HepG2 (cell line): ENCODE data around the gene RHOD. TPM values are rescaled to one million over a fixed set of nuclear protein-coding genes. Genes with fewer than 3 reads are reported as not detected.

Experiments
- ATAC-seq: fragments of 200-7000 bp; cut with Tn5 transposase; 3 replicates; pipeline ENCODE4 v1.9.1; 2020; ENCODE audit warnings: mild to moderate bottlenecking, moderate library complexity
- BruUV-seq: library from RNA; stranded (reverse); fragments of 400-500 nt; replicated peaks from 2 replicates; lab custom pipeline; 2021; lab: Mats Ljungman, UMichigan
- CTCF ChIA-PET: fragments of 300-600 bp; formaldehyde crosslinking; extraction: SDS; loops from one replicate; lab custom pipeline; 2021; ENCODE audit warnings: low total read pairs, inconsistent platforms, low intra/inter-chr PET ratio; lab: Yijun Ruan, JAX
- POLR2A ChIA-PET: fragments of 350-600 bp; sonication (Branson Sonifier 250); formaldehyde crosslinking; loops from one replicate; lab custom pipeline; 2020; ENCODE audit warnings: antibody characterized with exemption, inconsistent platforms; lab: Yijun Ruan, JAX
- DNase-seq: peaks from one replicate; pipeline ENCODE4 v3.0.0-alpha.2; 2015; ENCODE audit warnings: low spot score
- FAIRE-seq: peaks from 3 replicates; lab custom pipeline; 2011; peaks lifted over from hg19 to GRCh38; lab: Jason Lieb, UNC
- H2AFZ ChIP-seq: one replicate; pipeline ENCODE4 v1.6.1; 2011; ENCODE audit warnings: low read length, inconsistent platforms
- H3K27ac ChIP-seq: fragments of 300-600 bp; 3 replicates; pipeline ENCODE4 v1.8.0; 2011; ENCODE audit warnings: mixed run types, mild to moderate bottlenecking, mixed read lengths, low read length, inconsistent platforms; ENCODE audit not compliant: insufficient read depth; ENCODE audit errors: extremely low read length
- H3K27me3 ChIP-seq, 2 experiments: fragments of 200-600 bp in 1 of 2; 2 replicates in 1 of 2; 3 replicates in 1 of 2; pipeline versions ENCODE4 v1.6.0 to v1.8.0; 2011; ENCODE audit warnings: low read length in 2 of 2, mild to moderate bottlenecking in 2 of 2, moderate library complexity in 2 of 2, inconsistent platforms in 1 of 2; ENCODE audit not compliant: insufficient read depth in 2 of 2, control insufficient read depth in 1 of 2
- H3K36me3 ChIP-seq, 2 experiments: fragments of 200-600 bp in 1 of 2; replicated peaks in 1 of 2; 2 replicates in 1 of 2; 3 replicates in 1 of 2; pipeline versions ENCODE4 v1.5.1 to v1.8.0; 2011; ENCODE audit warnings: low read length in 2 of 2, inconsistent platforms in 1 of 2; ENCODE audit not compliant: insufficient read depth in 2 of 2, control insufficient read depth in 1 of 2
- H3K4me1 ChIP-seq: 2 replicates; pipeline ENCODE4 v1.5.1; 2012; ENCODE audit warnings: low read length, inconsistent platforms; ENCODE audit not compliant: insufficient read depth
- H3K4me2 ChIP-seq: 2 replicates; pipeline ENCODE4 v1.6.0; 2011; ENCODE audit warnings: low read depth, low read length, inconsistent platforms
- H3K4me3 ChIP-seq, 3 experiments: fragments of 200-600 bp in 1 of 3; sonication (generic), shearing (Covaris generic) in 1 of 3; replicated peaks in 1 of 3; 2 replicates each; pipeline ENCODE4 v1.5.1; 2011 to 2016; ENCODE audit warnings: low read length in 3 of 3, inconsistent platforms in 2 of 3, low read depth in 2 of 3, mild to moderate bottlenecking in 2 of 3, control low read depth in 1 of 3, mixed read lengths in 1 of 3; ENCODE audit not compliant: insufficient read depth in 1 of 3
- H3K79me2 ChIP-seq: one replicate; pipeline ENCODE4 v1.6.1; 2011; ENCODE audit warnings: low read length, inconsistent platforms; ENCODE audit not compliant: insufficient read depth
- H3K9ac ChIP-seq: 2 replicates; pipeline ENCODE4 v1.6.0; 2011; ENCODE audit warnings: mild to moderate bottlenecking, low read depth, low read length, inconsistent platforms; ENCODE audit not compliant: insufficient read depth
- H3K9me3 ChIP-seq: 2 replicates; pipeline ENCODE4 v1.5.1; 2012; ENCODE audit warnings: mild to moderate bottlenecking, low read length
- H4K20me1 ChIP-seq: 2 replicates; pipeline ENCODE4 v1.6.0; 2011; ENCODE audit warnings: inconsistent platforms, mild to moderate bottlenecking, low read length, moderate library complexity; ENCODE audit not compliant: insufficient read depth
- FOSL2 ChIP-seq: sonication (generic); formaldehyde crosslinking; IDR thresholded peaks from 2 replicates; pipeline ENCODE4 v1.4.0; 2020; ENCODE audit warnings: missing genetic modification reagents
- FOXM1 ChIP-seq: sonication (generic); formaldehyde crosslinking; IDR thresholded peaks from 2 replicates; pipeline ENCODE4 v1.5.0; 2020; ENCODE audit warnings: missing genetic modification reagents
- KDM6A ChIP-seq: IDR thresholded peaks from 2 replicates; pipeline ENCODE4 v1.6.1; 2016; ENCODE audit warnings: low read depth
- MED13 ChIP-seq: sonication (generic); formaldehyde crosslinking; IDR thresholded peaks from 2 replicates; pipeline ENCODE4 v1.5.0; 2020; ENCODE audit warnings: missing genetic modification reagents
- NFE2L2 ChIP-seq: fragments of 150-350 bp; IDR thresholded peaks from 2 replicates; pipeline ENCODE4 v1.6.1; 2014; ENCODE audit warnings: low read length
- NKX3-1 ChIP-seq: sonication (generic); formaldehyde crosslinking; IDR thresholded peaks from 2 replicates; pipeline ENCODE4 v1.5.0; 2020; ENCODE audit warnings: missing genetic modification reagents
- NR2C2 ChIP-seq: sonication (generic); formaldehyde crosslinking; IDR thresholded peaks from 2 replicates; pipeline ENCODE4 v1.4.0; 2020; ENCODE audit warnings: missing genetic modification reagents, mild to moderate bottlenecking, moderate library complexity, borderline replicate concordance
- PPARG ChIP-seq: conservative IDR thresholded peaks from 2 replicates; pipeline ENCODE4 v1.6.1; 2016; ENCODE audit warnings: missing biosample characterization, missing genetic modification reagents
- SRSF1 ChIP-seq: fragments of 200-400 bp; formaldehyde crosslinking; optimal IDR thresholded peaks from 2 replicates; pipeline ENCODE3; 2017; ENCODE audit warnings: mild to moderate bottlenecking, low read depth, low read length, moderate library complexity
- TBL1XR1 ChIP-seq: fragments of 150-350 bp; IDR thresholded peaks from 2 replicates; pipeline ENCODE4 v1.6.1; 2014; ENCODE audit warnings: borderline replicate concordance, low read length; ENCODE audit not compliant: partially characterized antibody
- ZNF256 ChIP-seq: sonication (generic); formaldehyde crosslinking; conservative IDR thresholded peaks from 2 replicates; pipeline ENCODE4 v1.4.0; 2020; ENCODE audit warnings: missing genetic modification reagents
- ZNF260 ChIP-seq: sonication (generic); formaldehyde crosslinking; IDR thresholded peaks from 2 replicates; pipeline ENCODE4 v1.4.0; 2020; ENCODE audit warnings: missing genetic modification reagents, low read depth, mild to moderate bottlenecking, borderline replicate concordance
- ZNF501 ChIP-seq: sonication (generic); formaldehyde crosslinking; IDR thresholded peaks from 2 replicates; pipeline ENCODE4 v1.5.1; 2020; ENCODE audit warnings: mild to moderate bottlenecking, moderate library complexity, missing genetic modification reagents
- ZNF530 ChIP-seq: sonication (generic); formaldehyde crosslinking; IDR thresholded peaks from 2 replicates; pipeline ENCODE4 v1.5.0; 2020; ENCODE audit warnings: low read depth, mild to moderate bottlenecking, missing genetic modification reagents
- ZNF567 ChIP-seq: sonication (generic); formaldehyde crosslinking; IDR thresholded peaks from 2 replicates; pipeline ENCODE4 v1.8.1; 2023; ENCODE audit warnings: mild to moderate bottlenecking, missing genetic modification reagents, borderline replicate concordance
- ZNF761 ChIP-seq: sonication (generic); formaldehyde crosslinking; conservative IDR thresholded peaks from 2 replicates; pipeline ENCODE4 v1.4.0; 2020; ENCODE audit warnings: mild to moderate bottlenecking, missing genetic modification reagents
- ZNF766 ChIP-seq: sonication (generic); formaldehyde crosslinking; IDR thresholded peaks from 2 replicates; pipeline ENCODE4 v1.5.0; 2020; ENCODE audit warnings: missing genetic modification reagents, borderline replicate concordance
- WGBS: methylation state at CpG from one replicate; pipeline ENCODE4 v1.1.6; 2017; ENCODE audit warnings: low lambda C conversion rate; 5-methylcytosine and 5-hydroxymethylcytosine counted together
- in situ Hi-C: cut with HindIII; loops from 2 replicates; pipeline ENCODE4 v1.10.0; 2017; ENCODE audit warnings: low pct_unique_long_range_greater_than_20kb; ENCODE audit not compliant: extremely low pct_ligation_motif_present
- intact Hi-C: fragments of 100-400 bp; cut with micrococcal nuclease; formaldehyde crosslinking; loops from one replicate; pipeline ENCODE4 v1.10.0; 2022; ENCODE audit not compliant: unreplicated experiment
- polyA plus RNA-seq, 8 experiments: library from polyadenylated mRNA; depleted of rRNA in 3 of 8; stranded (reverse) in 7 of 8; unstranded in 1 of 8; fragments of >200 nt; fragmentation: Illumina TruSeq in 4 of 8; extraction: Trizol in 4 of 8; gene quantifications; 2 replicates each; pipeline versions ENCODE4 v1.2.1 to v1.2.3, GENCODE V29; 2011 to 2016; ENCODE audit warnings: low read depth in 4 of 8, missing spikeins in 1 of 8, mixed read lengths in 1 of 8; ENCODE audit not compliant: insufficient read depth in 1 of 8
- total RNA-seq, 5 experiments: library from RNA; depleted of rRNA; stranded (reverse); fragments of >200 nt; fragmentation: Illumina TruSeq; extraction: Trizol; gene quantifications; 2 replicates each; pipeline ENCODE4 v1.2.3, GENCODE V29; 2016; ENCODE audit warnings: low read depth in 1 of 5
- TF ChIP-seq, protein P1 (sequence below): sonication (generic); formaldehyde crosslinking; IDR thresholded peaks from 2 replicates; pipeline ENCODE4 v1.9.0; 2022; ENCODE audit warnings: missing genetic modification reagents, mild to moderate bottlenecking, borderline replicate concordance
- TF ChIP-seq, protein P2 (sequence below): sonication (generic); formaldehyde crosslinking; IDR thresholded peaks from 2 replicates; pipeline ENCODE4 v1.4.0; 2020; ENCODE audit warnings: mild to moderate bottlenecking, low read depth, missing genetic modification reagents
- TF ChIP-seq, protein P3 (sequence below): IDR thresholded peaks from 2 replicates; pipeline ENCODE4 v1.6.1; 2012; ENCODE audit warnings: inconsistent platforms
- TF ChIP-seq, protein P4 (sequence below): sonication (generic); formaldehyde crosslinking; conservative IDR thresholded peaks from 2 replicates; pipeline ENCODE4 v1.4.0; 2020; ENCODE audit warnings: missing genetic modification reagents
- TF ChIP-seq, protein P5 (sequence below): IDR thresholded peaks from 2 replicates; pipeline ENCODE4 v1.6.1; 2016; ENCODE audit warnings: mild to moderate bottlenecking, missing biosample characterization, missing genetic modification reagents

The RHOD gene
- total and polyA plus RNA-seq, 2 of the 13 experiments (the other 11 are each of a cell fraction or from before 2014, with no cell fraction given), result 0.27 to 0.98 TPM

DNA sequence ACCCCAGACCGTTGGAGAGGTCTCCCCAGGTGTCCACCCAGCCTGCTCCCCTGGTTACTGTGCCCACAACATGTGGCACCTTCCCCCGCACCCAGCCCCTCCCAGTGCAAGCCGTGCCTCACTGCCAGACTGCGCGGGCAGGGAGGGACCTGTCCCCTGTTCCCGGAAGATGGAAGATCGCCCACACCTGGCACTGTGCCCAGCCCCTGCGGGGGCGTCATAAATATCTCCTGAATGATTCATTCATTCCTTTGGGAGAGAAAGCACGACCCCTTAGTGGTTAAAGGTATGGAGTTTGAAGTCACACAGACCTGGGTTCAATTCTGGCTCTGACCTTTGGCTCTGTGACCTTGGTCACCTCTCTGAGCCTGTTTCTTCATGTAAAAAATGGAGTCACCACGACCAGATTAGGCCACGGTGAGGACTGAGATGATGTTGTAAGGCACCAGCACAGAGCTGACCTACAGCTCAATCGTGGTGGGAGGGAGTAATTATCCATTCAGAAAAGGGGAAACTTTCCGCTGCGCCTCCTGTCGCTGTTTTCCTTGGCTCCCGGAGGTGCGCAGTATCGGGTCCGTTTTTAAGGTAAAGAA, 34.2 kb upstream of the RHOD start:
- H2AFZ ChIP-seq, result no peak overlapping the region
- in situ Hi-C loops (no loop called here), intact Hi-C loops (loop anchor here (1.0 kb wide), 1 partner anchor 25 kb away; no protein-coding TSS in a partner anchor)
- peaks cover 12 to 38% of the 10 kb centered on the region in 2 experiments; a peak in 4 of 5 replicates for H3K27me3 ChIP-seq
- no TSS peak for BruUV-seq
- CTCF ChIA-PET, result no interaction called here
- no peaks in the 10 kb centered on the region for H3K9me3 ChIP-seq
- H3K27ac ChIP-seq, result no peak overlapping the region
- ATAC-seq, result no peak; the same call in 1 of the 3 replicates
- 0 out of 2 replicates have a peak, but pooled peaks cover 4% of the 10 kb centered on the region for H4K20me1 ChIP-seq
- 15% methylated on average over 11 of the region's 20 CpGs for WGBS
- POLR2A ChIA-PET, result interaction anchor here (2.0 kb wide), 1 partner anchor 180 kb away, joined by 4 read pairs; no protein-coding TSS in a partner anchor
- DNase-seq, result no peak
- peak overlapping the region; percentile 67 for H3K4me2 ChIP-seq
- H3K36me3 ChIP-seq, result no peaks in the 10 kb centered on the region
- peaks cover 18% of the 10 kb centered on the region for H3K4me1 ChIP-seq
- no peak for FAIRE-seq
- H3K9ac ChIP-seq, result no peak overlapping the region
- H3K79me2 ChIP-seq, result no peaks in the 10 kb centered on the region
- H3K4me3 ChIP-seq, result peak overlapping the region; percentile 40 to 67 (median 45); a peak in 5 of 6 replicates
- no peak for TF ChIP-seq SRSF1
- TF ChIP-seq ZNF256 (CRISPR knock-in tag), result no peak
- TF ChIP-seq ZNF530 (CRISPR knock-in tag), result no peak
- TF ChIP-seq FOSL2 (CRISPR knock-in tag), result peak; percentile 64
- TF ChIP-seq, protein P1, sequence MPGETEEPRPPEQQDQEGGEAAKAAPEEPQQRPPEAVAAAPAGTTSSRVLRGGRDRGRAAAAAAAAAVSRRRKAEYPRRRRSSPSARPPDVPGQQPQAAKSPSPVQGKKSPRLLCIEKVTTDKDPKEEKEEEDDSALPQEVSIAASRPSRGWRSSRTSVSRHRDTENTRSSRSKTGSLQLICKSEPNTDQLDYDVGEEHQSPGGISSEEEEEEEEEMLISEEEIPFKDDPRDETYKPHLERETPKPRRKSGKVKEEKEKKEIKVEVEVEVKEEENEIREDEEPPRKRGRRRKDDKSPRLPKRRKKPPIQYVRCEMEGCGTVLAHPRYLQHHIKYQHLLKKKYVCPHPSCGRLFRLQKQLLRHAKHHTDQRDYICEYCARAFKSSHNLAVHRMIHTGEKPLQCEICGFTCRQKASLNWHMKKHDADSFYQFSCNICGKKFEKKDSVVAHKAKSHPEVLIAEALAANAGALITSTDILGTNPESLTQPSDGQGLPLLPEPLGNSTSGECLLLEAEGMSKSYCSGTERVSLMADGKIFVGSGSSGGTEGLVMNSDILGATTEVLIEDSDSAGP, result no peak
- TF ChIP-seq NR2C2 (CRISPR knock-in tag), result peak; percentile 39; the same call in 1 of the 2 replicates
- no peak for TF ChIP-seq ZNF260 (CRISPR knock-in tag)
- no peak for TF ChIP-seq ZNF766 (CRISPR knock-in tag)
- TF ChIP-seq ZNF567 (CRISPR knock-in tag), result no peak
- TF ChIP-seq ZNF501, result no peak
- TF ChIP-seq, protein P2, sequence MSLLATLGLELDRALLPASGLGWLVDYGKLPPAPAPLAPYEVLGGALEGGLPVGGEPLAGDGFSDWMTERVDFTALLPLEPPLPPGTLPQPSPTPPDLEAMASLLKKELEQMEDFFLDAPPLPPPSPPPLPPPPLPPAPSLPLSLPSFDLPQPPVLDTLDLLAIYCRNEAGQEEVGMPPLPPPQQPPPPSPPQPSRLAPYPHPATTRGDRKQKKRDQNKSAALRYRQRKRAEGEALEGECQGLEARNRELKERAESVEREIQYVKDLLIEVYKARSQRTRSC (CRISPR knock-in tag), result no peak
- no peak for TF ChIP-seq NFE2L2
- no peak for TF ChIP-seq ZNF761 (CRISPR knock-in tag)
- TF ChIP-seq TBL1XR1, result no peak
- TF ChIP-seq KDM6A (CRISPR knock-in tag), result no peak
- TF ChIP-seq, protein P3, sequence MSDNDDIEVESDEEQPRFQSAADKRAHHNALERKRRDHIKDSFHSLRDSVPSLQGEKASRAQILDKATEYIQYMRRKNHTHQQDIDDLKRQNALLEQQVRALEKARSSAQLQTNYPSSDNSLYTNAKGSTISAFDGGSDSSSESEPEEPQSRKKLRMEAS, result no peak
- TF ChIP-seq MED13 (CRISPR knock-in tag), result no peak
- TF ChIP-seq PPARG (CRISPR knock-in tag), result 0 out of 2 replicates have a peak, but pooled peaks have one; percentile 27
- TF ChIP-seq FOXM1, result no peak
- TF ChIP-seq, protein P4, sequence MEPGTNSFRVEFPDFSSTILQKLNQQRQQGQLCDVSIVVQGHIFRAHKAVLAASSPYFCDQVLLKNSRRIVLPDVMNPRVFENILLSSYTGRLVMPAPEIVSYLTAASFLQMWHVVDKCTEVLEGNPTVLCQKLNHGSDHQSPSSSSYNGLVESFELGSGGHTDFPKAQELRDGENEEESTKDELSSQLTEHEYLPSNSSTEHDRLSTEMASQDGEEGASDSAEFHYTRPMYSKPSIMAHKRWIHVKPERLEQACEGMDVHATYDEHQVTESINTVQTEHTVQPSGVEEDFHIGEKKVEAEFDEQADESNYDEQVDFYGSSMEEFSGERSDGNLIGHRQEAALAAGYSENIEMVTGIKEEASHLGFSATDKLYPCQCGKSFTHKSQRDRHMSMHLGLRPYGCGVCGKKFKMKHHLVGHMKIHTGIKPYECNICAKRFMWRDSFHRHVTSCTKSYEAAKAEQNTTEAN (CRISPR knock-in tag), result no peak
- TF ChIP-seq, protein P5, sequence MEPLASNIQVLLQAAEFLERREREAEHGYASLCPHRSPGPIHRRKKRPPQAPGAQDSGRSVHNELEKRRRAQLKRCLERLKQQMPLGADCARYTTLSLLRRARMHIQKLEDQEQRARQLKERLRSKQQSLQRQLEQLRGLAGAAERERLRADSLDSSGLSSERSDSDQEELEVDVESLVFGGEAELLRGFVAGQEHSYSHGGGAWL (CRISPR knock-in tag), result no peak
- TF ChIP-seq NKX3-1 (CRISPR knock-in tag), result no peak
